Posterior vena cava (tissue), 2 donors: ENCODE data around the gene LHPP. TPM values are rescaled to one million over a fixed set of nuclear protein-coding genes. Genes with fewer than 3 reads are reported as not detected.
A peak's percentile ranks its signal among the peaks of the same experiment; 100 is the strongest.
"Not testable (repeated sequence)": the region's sequence is repeated elsewhere in the genome, so short reads cannot be mapped to it uniquely, and the experiment has no call there.

ENCODE experiments used
- DNase-seq: peaks from one replicate; pipeline ENCODE4 v3.0.0-alpha.2; 2020; ENCODE audit warnings: low spot score
- intact Hi-C, 2 donors: fragments of 100-400 bp; cut with DNase I; formaldehyde crosslinking; loops; one replicate each; pipeline versions ENCODE4 v1.14.1 to v1.14.2; 2022 to 2023
- long read RNA-seq, 2 donors: library from polyadenylated mRNA; unstranded; transcript quantifications; one replicate each; pipeline ENCODE4 v2.0.0, GENCODE V29; 2020 to 2021
- total RNA-seq, 2 donors: library from RNA; stranded (reverse); fragmentation: NEBNext Ultra II Directional; extraction: Animal tissue kit (Norgen Biotek cat#: 25700); gene quantifications; one replicate each; pipeline ENCODE4 v1.2.1, GENCODE V29; 2021
- donor health status: DM: yes; HTN: yes; CAD: no.
- donor health status: DM: yes; HTN: yes; CAD: no.

The LHPP gene, protein sequence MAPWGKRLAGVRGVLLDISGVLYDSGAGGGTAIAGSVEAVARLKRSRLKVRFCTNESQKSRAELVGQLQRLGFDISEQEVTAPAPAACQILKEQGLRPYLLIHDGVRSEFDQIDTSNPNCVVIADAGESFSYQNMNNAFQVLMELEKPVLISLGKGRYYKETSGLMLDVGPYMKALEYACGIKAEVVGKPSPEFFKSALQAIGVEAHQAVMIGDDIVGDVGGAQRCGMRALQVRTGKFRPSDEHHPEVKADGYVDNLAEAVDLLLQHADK
- total RNA-seq, result 10 to 100 TPM; 11.9 to 13.0 TPM
- long read RNA-seq, donor 1, partial matches to known transcripts, result 0 of 3 reads
- long read RNA-seq, donor 1, other reads (novel, unspliced or antisense), result 1 of 3 reads
- long read RNA-seq, donor 2, transcript LHPP-202 (7 exons, 1,622 nt), result major isoform, 15 of 24 reads
- long read RNA-seq, donor 2, partial matches to known transcripts, result 1 of 24 reads
- long read RNA-seq, donor 2, other reads (novel, unspliced or antisense), result 7 of 24 reads

DNA sequence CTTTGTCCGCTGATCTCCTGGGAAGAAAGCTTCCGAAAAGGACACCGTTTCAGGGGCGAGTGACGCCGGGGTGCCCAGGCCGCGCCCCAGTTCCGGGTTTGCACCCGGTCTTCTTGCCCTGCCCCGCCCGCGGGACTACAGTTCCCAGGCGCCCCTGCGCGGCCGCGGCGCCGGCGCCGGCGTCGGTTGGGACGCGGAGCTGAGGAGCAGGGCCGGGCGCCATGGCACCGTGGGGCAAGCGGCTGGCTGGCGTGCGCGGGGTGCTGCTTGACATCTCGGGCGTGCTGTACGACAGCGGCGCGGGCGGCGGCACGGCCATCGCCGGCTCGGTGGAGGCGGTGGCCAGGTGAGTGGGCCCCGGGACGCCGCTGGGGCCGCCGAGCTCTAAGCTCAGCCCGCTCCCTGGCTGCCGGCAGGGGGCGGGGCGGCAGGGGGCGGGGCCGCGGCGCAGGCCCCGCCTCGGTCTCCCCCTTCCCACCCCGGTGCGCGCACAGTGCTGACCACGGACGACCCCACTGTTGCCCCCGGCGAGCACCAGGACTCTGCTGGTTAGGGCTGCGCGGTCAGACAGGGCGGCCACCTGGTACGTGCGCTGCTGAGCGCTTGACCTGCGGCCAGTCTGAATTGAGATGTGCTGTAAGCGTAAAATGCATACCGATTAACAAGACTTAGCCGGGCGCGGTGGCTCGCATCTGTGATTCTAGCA is at the start of gene LHPP:
TSS of gene LHPP (plus strand) at position 182 of the 706 bp plus-strand sequence. CDS start at position 222, 40 bp downstream.
- intact Hi-C loops, result loop anchor here in 1 of 2 donors (1.0 kb wide), 1 partner anchor 43 kb away; the partner anchor contains the start of gene OAT
- DNase-seq, result peak; percentile 96

GRCh38 chr10:124414076-124414475 is 47.5 kb upstream of the LHPP start:
- no peak for DNase-seq
- intact Hi-C loops, result loop anchor here in 1 of 2 donors (5.0 kb wide), 1 partner anchor 1648 kb away; no protein-coding TSS in a partner anchor

- no peak for DNase-seq
- intact Hi-C loops, result no loop called here
Observed at GRCh38 chr10:124415210-124415609, 46.4 kb upstream of the LHPP start.

GRCh38 chr10:124416733-124417132 is 44.9 kb upstream of the LHPP start:
- no peak for DNase-seq
- intact Hi-C loops, result no loop called here

DNA sequence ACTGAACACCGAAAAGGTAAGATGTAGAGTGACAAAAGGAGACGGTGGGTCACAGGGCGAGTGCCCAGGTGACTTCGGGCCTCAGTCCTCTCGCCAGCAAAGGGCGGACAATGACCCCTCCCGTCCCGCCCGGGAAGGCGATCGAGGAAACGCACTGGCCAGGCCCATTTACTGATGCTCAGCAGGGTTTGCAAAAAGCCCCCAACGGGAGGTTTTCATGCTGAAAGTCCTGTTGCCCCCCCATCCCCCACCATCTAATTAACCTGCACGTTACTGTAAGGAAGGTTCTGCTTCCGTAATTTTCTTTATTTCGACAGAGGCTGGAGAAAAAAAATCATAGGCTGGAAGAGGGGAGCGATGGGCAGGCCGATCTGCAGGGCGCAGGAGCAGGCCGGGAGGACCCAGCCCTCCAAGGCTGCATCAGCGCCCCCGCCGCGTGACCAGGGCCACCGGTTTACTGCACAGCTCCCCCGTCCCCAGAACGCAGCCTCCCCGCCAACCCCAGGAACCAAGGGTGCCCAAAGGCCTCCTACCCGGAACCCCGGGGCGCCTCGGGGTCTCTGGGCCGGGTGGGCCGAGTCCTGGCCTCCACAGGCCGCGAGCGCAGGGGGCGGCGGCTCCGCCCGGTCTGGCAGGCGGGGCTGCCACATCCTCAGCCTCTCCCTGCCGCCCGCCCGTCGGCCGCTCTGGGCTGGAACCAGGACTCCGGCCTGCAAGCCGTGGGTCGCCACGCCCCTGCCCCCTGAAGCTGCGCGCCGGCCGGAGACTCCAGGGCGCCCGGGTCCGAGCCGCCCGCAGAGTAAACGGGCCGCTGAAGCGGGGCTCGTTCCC is 43.5 kb upstream of the LHPP start:
- peak; percentile 89 for DNase-seq
- intact Hi-C loops, result loop anchor here in 1 of 2 donors (1.0 kb wide), 1 partner anchor 43 kb away; the partner anchor contains the start of gene LHPP

- peak; percentile 99 for DNase-seq
- intact Hi-C loops, result loop anchor here in 1 of 2 donors (1.0 kb wide), 1 partner anchor 42 kb away; the partner anchor contains the start of gene LHPP
Observed at GRCh38 chr10:124418726-124419501, 42.7 kb upstream of the LHPP start, which contains the start of gene OAT. TSS of gene OAT (minus strand) at chr10:124418923. CDS start at chr10:124412171, 6,752 bp downstream.

GRCh38 chr10:124419635-124420034 is 42.0 kb upstream of the LHPP start:
- intact Hi-C loops, result no loop called here
- no peak for DNase-seq

DNA sequence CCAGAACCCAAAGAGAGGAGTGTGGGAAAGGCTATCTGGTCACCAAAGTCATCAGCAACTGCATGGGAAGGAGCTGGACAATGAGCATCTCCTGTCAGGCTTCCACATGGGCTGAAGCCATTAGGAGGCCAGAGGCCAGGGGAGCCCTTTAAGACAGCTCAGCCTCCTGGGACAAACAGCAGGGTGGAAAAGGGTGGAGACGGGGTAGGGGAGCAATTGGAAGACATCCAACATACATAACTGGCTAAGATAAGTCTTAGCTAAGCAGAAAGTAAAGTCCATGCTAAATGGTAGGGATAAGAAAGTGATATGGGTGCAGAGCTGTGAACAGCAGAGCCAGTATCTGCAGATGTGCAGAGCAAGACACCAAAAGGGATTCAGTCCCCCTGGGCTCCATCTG is 41.4 kb upstream of the LHPP start:
- intact Hi-C loops, result no loop called here
- DNase-seq, result no peak

- intact Hi-C loops, result no loop called here
- DNase-seq, result no peak
Observed at GRCh38 chr10:124422742-124423141, 38.9 kb upstream of the LHPP start.

- no peak for DNase-seq
- intact Hi-C loops, result no loop called here
Observed at GRCh38 chr10:124423813-124424212, 37.8 kb upstream of the LHPP start.

GRCh38 chr10:124425227-124425962 is 36.2 kb upstream of the LHPP start:
- DNase-seq, result no peak
- intact Hi-C loops, result no loop called here

DNA sequence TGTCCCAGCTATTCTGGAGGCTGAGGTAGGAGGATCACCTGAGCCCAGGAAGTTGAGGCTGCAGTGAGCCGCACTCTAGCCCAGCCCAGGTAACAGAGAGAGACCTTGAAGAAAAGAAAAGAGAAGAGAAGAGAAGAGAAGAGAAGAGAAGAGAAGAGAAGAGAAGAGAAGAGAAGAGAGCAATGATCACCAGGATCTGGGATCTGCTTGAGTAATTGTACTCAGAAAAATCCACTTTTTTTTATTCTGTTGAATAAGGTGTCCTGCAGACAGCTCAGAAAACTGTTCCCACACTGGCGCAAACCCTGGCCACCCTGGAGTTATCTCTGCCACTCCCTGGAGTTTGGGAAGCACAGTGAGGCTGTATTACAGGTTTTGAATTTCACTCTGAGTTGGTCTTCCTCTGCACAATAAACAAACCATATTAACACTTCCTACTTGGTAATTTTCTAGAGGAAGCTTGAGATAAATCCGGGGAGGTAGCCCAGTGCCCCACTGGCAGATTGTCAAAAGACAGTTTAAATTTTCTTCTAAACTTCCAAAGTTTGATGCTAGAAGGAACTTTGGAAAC is 33.3 kb upstream of the LHPP start:
- intact Hi-C loops, result no loop called here
- no peak for DNase-seq

DNA sequence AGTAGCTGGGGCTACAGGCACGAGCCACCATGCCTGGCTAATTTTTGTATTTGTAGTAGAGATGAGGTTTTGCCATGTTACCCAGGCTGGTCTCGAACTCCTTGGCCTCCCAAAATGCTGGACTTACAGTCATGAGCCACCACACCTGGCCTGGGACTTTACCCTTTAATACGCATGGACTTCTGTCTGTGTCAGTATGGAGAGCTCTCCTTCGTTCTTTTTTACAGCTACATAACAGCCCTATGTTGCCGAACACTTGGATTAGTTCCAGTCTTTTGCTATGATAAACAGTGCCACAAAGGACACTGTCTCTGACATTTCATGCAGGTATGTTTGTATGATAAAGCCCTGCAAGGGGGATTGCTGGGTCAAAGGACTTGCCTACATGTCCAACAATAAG is 32.0 kb upstream of the LHPP start:
- intact Hi-C loops, result no loop called here
- DNase-seq, result no peak

DNA sequence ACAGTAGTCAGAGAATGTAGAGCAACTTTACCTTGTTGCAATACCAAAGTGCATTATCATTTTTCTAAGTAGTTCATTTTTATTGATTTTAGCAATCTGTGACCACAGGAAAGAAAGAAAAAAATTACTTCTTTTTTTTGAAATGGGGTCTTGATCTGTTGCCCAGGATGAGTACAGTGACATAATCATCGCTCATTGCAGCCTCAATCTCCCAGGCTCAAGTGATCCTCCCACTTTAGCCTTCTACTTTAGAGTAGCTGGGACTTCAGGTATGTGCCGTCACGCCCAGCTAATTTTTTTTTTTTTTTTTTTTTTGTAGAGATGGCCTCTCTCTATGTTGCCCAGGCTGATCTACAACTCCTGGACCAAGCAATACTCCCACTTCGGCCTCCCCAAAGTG is 31.5 kb upstream of the LHPP start:
- intact Hi-C loops, result no loop called here

DNA sequence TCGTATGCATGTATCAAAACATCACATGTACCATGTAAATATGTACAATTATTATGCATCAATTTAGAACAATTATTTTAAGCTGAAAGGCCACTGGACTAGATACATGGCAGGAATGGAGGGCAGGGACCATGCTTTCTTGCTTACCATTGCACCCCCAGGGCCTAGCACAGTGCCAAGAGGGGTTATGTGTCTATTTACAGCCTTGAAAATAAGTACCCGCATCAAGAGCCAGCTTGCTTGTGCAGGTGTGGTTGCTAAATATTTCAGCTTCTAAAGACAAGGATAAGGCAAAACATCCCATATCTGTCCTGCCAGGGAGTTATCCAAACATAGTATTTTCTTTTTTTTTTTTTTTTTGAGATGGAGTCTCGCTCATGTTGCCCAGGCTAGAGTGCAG is 28.2 kb upstream of the LHPP start:
- no peak for DNase-seq
- intact Hi-C loops, result no loop called here

More for the DNA sequence above, 31.5 kb upstream of the LHPP start:
- DNase-seq, result no peak

- DNase-seq, intact Hi-C loops: not testable (repeated sequence)
Observed at GRCh38 chr10:124435683-124436082, 25.9 kb upstream of the LHPP start.

DNA sequence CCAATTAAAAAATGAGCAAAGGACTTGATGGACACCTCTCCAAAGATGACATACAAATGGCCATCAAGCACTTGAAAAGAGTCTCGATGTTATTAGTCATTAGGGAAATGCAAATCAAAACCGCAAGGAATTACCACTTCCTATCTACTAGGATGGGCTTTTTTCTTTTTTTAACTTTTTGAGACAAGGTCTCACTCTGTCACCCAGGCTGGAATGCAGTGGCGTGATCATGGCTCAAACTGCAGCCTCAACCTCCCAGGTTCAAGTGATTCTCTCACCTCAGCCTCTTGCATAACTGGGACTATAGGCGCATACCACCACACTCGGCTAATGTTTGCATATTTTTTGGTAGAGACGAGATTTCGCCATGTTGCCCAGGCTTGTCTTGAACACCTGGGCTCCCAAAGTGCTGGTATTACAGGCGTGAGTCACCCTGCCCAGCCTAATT is 25.4 kb upstream of the LHPP start:
- intact Hi-C loops, result no loop called here
- DNase-seq, result no peak
